Measurements from ENCODE around the gene ZNF385B. TPM values are rescaled to one million over a fixed set of nuclear protein-coding genes. Genes with fewer than 3 reads are reported as not detected.

ZNF385B gene
- total RNA-seq, 1 experiment from 2014 or later = 0.28 TPM

- BruUV-seq (replicated peaks) = no TSS peak
- POLR2A ChIA-PET = no interaction called here
- CTCF ChIA-PET = no interaction called here
These were observed 342.6 kb downstream of the ZNF385B start for GRCh38 chr2:179518830-179519229.

GRCh38 chr2:179513181-179513580 is 348.2 kb downstream of the ZNF385B start:
- ChIA-PET POLR2A (no interaction called here), CTCF (no interaction called here)
- in situ Hi-C loops (cut with HindIII; ENCODE audit: low pct_unique_long_range_greater_than_20kb, low sequenced_read_pairs) (no loop called here), intact Hi-C loops (cut with micrococcal nuclease; ENCODE audit: unreplicated experiment) (no loop called here)
- Histone ChIP-seq H3K27ac (ENCODE audit: low read length) (no peak overlapping the region), H3K4me1 (ENCODE audit: control insufficient read depth, insufficient read depth, low read length) (no peaks in the 10 kb centered on the region), H3K9me3 (ENCODE audit: control insufficient read depth, insufficient read depth, low read depth, low read length) (no peaks in the 10 kb centered on the region), H3K36me3 (ENCODE audit: control insufficient read depth, insufficient read depth, low read length) (no peaks in the 10 kb centered on the region), H3K27me3 (ENCODE audit: control insufficient read depth, insufficient read depth, low read length) (no peaks in the 10 kb centered on the region), H3K4me3 (ENCODE audit: low read depth in 2 of 2, low read length in 2 of 2) (no peak overlapping the region)
- ATAC-seq (no peak), DNase-seq (ENCODE audit: low read depth, low spot score) (no peak)
- BruUV-seq (replicated peaks) = no TSS peak
- no peak for TF ChIP-seq POLR2AphosphoS5 (IDR thresholded peaks at IDR 0.05; ENCODE audit: low read depth, low read length)
- TF ChIP-seq SIN3A (IDR thresholded peaks at IDR 0.05; ENCODE audit: borderline replicate concordance, insufficient read depth, low read depth, low read length) = no peak
- TF ChIP-seq CTCF (IDR thresholded peaks at IDR 0.05) = no peak
- no peak for TF ChIP-seq TCF7L2 (IDR thresholded peaks at IDR 0.05; ENCODE audit: low read depth, low read length)
- no peak for TF ChIP-seq REST (IDR thresholded peaks at IDR 0.05; ENCODE audit: insufficient read depth in 1 of 2, low read depth in 2 of 2, low read length in 1 of 2)

More at GRCh38 chr2:179518830-179519229, 342.6 kb downstream of the ZNF385B start:
- Histone ChIP-seq H3K27me3 (ENCODE audit: control insufficient read depth, insufficient read depth, low read length) (no peaks in the 10 kb centered on the region), H3K9me3 (ENCODE audit: control insufficient read depth, insufficient read depth, low read depth, low read length) (no peaks in the 10 kb centered on the region), H3K4me3 (ENCODE audit: low read depth in 2 of 2, low read length in 2 of 2) (no peak overlapping the region), H3K27ac (ENCODE audit: low read length) (no peak overlapping the region), H3K36me3 (ENCODE audit: control insufficient read depth, insufficient read depth, low read length) (no peaks in the 10 kb centered on the region), H3K4me1 (ENCODE audit: control insufficient read depth, insufficient read depth, low read length) (no peaks in the 10 kb centered on the region)
- TF ChIP-seq POLR2AphosphoS5 (IDR thresholded peaks at IDR 0.05; ENCODE audit: low read depth, low read length) = no peak
- no peak for TF ChIP-seq TCF7L2 (IDR thresholded peaks at IDR 0.05; ENCODE audit: low read depth, low read length)
- no peak for TF ChIP-seq CTCF (IDR thresholded peaks at IDR 0.05)
- TF ChIP-seq REST (IDR thresholded peaks at IDR 0.05; ENCODE audit: insufficient read depth in 1 of 2, low read depth in 2 of 2, low read length in 1 of 2) = no peak
- DNase-seq (ENCODE audit: low read depth, low spot score) = no peak
- in situ Hi-C loops (cut with HindIII; ENCODE audit: low pct_unique_long_range_greater_than_20kb, low sequenced_read_pairs) = no loop called here
- intact Hi-C loops (cut with micrococcal nuclease; ENCODE audit: unreplicated experiment) = no loop called here
- ATAC-seq = no peak

All from Panc1 (cell line).